Inflammatory macrophage treated with lipopolysaccharide for 4 hours (primary cell): ENCODE data around the gene RPS26.
"Not testable (repeated sequence)": the region's sequence is repeated elsewhere in the genome, so short reads cannot be mapped to it uniquely, and the experiment has no call there.

ENCODE experiments used
- DNase-seq: peaks from one replicate; pipeline ENCODE4 v3.0.0-alpha.2; 2020

The RPS26 gene

DNA sequence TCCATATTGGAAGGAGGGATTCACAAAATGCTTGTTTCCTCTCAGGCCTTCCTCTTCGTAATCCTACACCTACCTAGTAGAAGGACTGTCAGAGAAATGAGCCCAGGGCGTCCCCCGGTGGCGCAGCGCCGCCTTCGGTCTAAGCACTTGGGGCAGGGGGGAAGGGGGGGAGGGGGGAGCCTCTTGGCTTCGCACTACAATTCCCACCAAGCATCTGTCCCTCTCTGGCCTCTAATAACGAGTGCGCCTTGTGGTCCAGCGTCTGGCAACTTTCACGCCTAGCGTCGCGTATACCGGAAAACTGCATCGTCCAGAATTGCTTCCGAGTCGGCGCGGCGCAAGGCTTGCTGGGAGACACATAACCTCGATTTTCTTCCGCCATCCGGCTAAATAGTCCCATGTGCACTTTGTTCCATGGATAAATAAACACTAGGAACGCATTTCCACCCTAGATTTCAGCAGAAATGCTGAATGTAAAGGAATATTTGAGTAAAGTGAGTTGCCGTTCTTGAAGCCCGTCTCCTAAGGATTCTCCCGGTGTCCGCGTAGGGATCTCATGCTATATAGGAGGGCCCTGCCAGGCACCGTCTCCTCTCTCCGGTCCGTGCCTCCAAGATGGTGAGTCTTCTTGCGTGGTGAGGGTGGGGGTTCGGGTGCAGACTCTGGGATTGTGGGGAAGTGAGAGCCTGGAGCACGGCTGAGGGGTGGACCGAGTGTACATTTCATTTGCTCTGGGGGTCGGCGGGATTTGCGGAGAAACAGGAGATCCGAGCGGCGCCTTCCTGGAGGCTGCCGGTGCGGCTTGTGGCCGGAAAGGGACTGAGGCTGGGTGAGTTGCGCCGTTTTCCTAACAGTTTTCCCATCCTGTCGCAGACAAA is at the start of gene RPS26:
TSS of gene RPS26 (plus strand) at position 367 of the 878 bp plus-strand sequence. CDS start at position 616, 249 bp downstream.
- peak; percentile 95 for DNase-seq

DNA sequence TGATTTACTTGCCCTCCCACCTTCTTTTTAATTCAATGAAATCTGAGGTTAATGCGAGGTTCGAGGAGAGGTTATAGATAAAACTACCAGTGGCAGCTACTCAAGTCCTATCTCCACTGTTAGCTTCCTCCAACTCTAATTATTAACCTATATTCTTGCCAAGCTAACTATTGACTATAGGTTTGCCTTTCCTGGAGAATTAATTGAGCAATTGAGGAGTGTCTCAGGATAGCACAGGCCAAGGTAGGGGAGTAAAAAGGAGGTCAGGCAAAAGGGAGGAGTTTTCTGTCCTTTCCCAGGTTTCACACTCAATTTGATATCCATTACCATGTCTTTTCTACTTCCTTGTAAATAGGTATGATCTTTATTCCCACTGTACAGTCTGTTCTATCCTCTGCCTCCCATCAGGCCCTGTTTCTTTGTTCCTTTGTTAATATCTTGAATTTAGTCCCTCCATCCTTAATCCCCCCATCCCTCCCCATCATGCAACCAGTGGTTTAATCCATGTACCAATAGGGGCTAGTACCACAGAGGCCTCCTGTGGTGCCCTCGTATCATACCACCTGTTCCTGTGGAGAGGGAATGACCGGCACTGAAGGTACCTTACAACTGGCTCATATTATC is 48.4 kb upstream of the RPS26 start:
- DNase-seq = no peak

GRCh38 chr12:55995366-55995765 is 46.4 kb upstream of the RPS26 start:
- no peak for DNase-seq

DNA sequence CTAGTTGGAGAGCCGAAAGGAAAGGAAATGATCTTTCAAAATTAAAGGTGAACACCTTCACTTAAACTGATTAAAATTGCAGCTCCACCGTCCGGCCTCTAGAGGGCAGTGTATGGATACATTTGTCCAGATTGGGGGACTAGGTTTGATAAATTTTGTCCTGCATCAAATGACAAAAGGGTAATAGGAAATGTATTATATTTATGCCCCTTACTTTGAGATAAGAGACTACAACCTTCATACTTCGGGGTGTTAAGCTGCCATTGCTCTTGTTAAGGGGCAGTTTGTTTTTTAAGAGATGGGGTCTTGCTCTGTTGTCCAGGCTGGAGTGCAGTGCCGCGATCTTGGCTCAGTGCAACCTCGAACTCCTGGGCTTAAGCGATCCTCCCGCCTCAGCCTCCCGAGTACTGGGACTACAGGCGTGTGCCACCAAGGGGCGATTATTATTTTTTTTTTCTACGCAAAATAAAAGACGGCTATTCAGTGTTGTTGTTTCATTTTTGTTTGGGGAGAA is 45.5 kb upstream of the RPS26 start:
- DNase-seq = peak; percentile 60

- DNase-seq = peak; percentile 98
These were observed 44.8 kb upstream of the RPS26 start, which contains the start of gene SUOX for GRCh38 chr12:55996715-55997534. Gene SUOX, plus strand, starts transcription at chr12:55997276. Its CDS starts 4,946 bp downstream, at chr12:56002222.

- DNase-seq = no peak
These were observed 44.2 kb upstream of the RPS26 start for GRCh38 chr12:55997535-55997859.

- DNase-seq = not testable (repeated sequence)
These were observed 42.2 kb upstream of the RPS26 start for GRCh38 chr12:55999522-55999921.

GRCh38 chr12:55999999-56000540 is 41.6 kb upstream of the RPS26 start:
- DNase-seq = not testable (repeated sequence)

DNA sequence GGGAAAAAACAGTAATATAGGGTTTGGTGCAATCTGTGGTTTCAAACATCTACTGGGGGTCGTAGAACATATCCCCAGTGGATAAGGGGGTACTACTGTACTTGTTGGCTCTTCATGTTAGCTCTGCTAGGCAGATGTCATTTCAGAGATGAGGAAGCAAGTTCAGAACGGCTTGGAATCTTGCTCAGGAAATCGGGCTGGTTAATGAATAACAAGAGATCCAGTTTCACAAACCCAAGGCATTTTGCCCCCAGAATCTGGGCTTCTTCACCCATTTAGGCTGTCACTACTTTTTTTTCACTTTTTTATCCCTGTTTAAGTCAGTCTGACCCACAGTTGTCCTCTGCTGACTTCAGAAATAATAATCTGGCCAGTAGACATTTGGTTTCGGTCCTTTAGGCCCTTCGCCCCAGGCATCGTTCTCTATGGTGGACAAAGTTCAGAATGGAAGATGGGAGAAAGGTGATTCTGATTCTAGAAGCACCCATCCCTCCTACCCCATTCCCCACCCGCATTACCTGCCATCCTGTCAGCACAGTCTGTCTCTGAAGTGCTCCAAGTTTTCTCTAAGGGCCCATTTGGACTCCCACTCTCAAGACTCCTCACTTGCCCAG is 40.1 kb upstream of the RPS26 start:
- no peak for DNase-seq

GRCh38 chr12:56003376-56003775 is 38.3 kb upstream of the RPS26 start:
- DNase-seq = peak; percentile 76

- DNase-seq = no peak
These were observed 37.5 kb upstream of the RPS26 start for GRCh38 chr12:56004211-56004610.

GRCh38 chr12:56007564-56008559 is 33.9 kb upstream of the RPS26 start:
- no peak for DNase-seq

DNA sequence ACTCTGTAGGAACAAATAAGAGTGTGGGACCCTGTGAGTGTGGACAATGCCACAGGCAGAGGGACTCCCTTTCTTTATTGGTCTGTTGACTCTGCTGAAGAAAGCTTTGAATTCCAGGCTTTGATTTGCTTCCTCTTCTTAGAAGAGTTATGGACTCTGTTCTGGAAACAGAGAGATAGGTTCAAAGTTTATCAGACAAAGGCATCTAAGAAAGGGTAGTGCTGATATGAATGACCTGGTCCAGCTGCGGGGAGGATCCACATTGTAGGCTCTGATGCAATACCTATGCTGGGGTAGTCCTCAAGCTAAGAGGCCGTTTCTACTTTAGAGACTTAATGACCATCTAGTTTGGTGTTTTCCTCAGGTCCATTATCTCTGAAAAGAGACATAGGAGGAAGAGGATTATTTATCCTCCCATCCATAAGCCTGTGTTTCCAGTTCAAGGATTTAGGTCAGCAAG is 31.6 kb upstream of the RPS26 start:
- DNase-seq = no peak

GRCh38 chr12:56011509-56012090 is 30.1 kb upstream of the RPS26 start:
- no peak for DNase-seq

DNA sequence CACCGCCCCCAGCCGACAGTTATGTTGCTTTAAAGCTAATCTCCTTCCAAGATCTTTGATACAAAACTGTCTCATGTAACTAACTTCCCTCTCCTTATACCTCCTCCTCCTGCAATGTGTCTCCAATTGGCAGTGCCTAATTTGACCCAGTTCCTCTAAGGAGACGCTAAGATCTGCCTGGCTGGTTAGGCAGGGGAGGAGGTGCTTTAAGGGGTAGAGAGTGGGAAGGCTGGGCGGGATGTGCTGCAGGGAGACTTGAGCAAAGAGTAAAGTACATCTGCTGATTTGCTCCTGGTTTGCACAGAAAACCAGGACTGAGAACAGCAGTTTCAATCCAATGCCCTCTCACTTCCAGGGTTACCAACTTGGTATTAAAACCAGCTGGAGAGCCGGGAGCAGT is 28.2 kb upstream of the RPS26 start:
- no peak for DNase-seq

- no peak for DNase-seq
These were observed 27.5 kb upstream of the RPS26 start for GRCh38 chr12:56014205-56014604.

GRCh38 chr12:56017181-56017580 is 24.5 kb upstream of the RPS26 start:
- DNase-seq = no peak

- DNase-seq = no peak
These were observed 23.4 kb upstream of the RPS26 start for GRCh38 chr12:56018356-56018755.

- peak; percentile 42 for DNase-seq
These were observed 21.1 kb upstream of the RPS26 start, which contains the start of gene IKZF4 for GRCh38 chr12:56020423-56021184. Gene IKZF4, plus strand, starts transcription at chr12:56021043. Its CDS starts 451 bp downstream, at chr12:56021494.
